OCI-LY3 (cell line): ENCODE data around the gene FOXD2.

ENCODE experiments used
- H2AFZ ChIP-seq: fragments of 200-600, 300-600 bp; shearing (Covaris generic); 2 replicates; pipeline ENCODE4 v1.6.0; 2014; ENCODE audit warnings: antibody characterized with exemption, low read depth, low read length
- H3K27ac ChIP-seq: fragments of 200-600, 300-600 bp; sonication (generic); 2 replicates; pipeline ENCODE4 v1.5.1; 2014; ENCODE audit warnings: mild to moderate bottlenecking, low read length, moderate library complexity, mixed read lengths
- H3K27me3 ChIP-seq: fragments of 200-600, 300-600 bp; sonication (generic); 2 replicates; pipeline ENCODE4 v1.6.1; 2014; ENCODE audit warnings: low read depth, low read length, mixed read lengths
- H3K36me3 ChIP-seq: fragments of 200-600, 300-600 bp; sonication (generic); replicated peaks from 2 replicates; pipeline ENCODE3; 2014; ENCODE audit warnings: low read depth, low read length, mixed read lengths
- H3K4me1 ChIP-seq: fragments of 300-600, 200-600 bp; sonication (generic); 2 replicates; pipeline ENCODE4 v1.6.1; 2014; ENCODE audit warnings: low read length, mixed read lengths
- H3K4me2 ChIP-seq: fragments of 200-600, 300-600 bp; sonication (generic); 2 replicates; pipeline ENCODE4 v1.6.1; 2014; ENCODE audit warnings: low read length, mixed read lengths
- H3K4me3 ChIP-seq: fragments of 300-600, 200-600 bp; sonication (generic); 2 replicates; pipeline ENCODE4 v1.5.1; 2014; ENCODE audit warnings: antibody characterized with exemption, mild to moderate bottlenecking, low read length, moderate library complexity
- H3K79me2 ChIP-seq: fragments of 300-600, 200-600 bp; shearing (Covaris generic); 2 replicates; pipeline ENCODE4 v1.6.1; 2014; ENCODE audit warnings: mild to moderate bottlenecking, low read length, mixed read lengths
- H3K9ac ChIP-seq: fragments of 300-600, 200-600 bp; shearing (Covaris generic); 2 replicates; pipeline ENCODE4 v1.6.0; 2014; ENCODE audit warnings: mild to moderate bottlenecking, low read length, moderate library complexity
- H3K9me3 ChIP-seq: fragments of 200-600, 300-600 bp; shearing (Covaris generic); 2 replicates; pipeline ENCODE4 v1.6.1; 2014; ENCODE audit warnings: low read length, mixed read lengths; ENCODE audit not compliant: insufficient read depth
- H4K20me1 ChIP-seq: fragments of 200-600, 300-600 bp; sonication (generic); 2 replicates; pipeline ENCODE4 v1.6.1; 2016; ENCODE audit warnings: low read length, mixed read lengths; ENCODE audit not compliant: insufficient read depth
- EZH2phosphoT487 ChIP-seq: fragments of 200-600 bp; shearing (Covaris generic); IDR thresholded peaks from 2 replicates; pipeline ENCODE4 v1.6.1; 2018; ENCODE audit warnings: antibody characterized with exemption, mixed run types, low read depth
- TF ChIP-seq, protein P1 (sequence below): fragments of 200-600, 300-600 bp; sonication (generic); IDR thresholded peaks from 2 replicates; pipeline ENCODE4 v1.5.1; 2014; ENCODE audit warnings: antibody characterized with exemption, low read length, low read depth

Gene FOXD2

DNA sequence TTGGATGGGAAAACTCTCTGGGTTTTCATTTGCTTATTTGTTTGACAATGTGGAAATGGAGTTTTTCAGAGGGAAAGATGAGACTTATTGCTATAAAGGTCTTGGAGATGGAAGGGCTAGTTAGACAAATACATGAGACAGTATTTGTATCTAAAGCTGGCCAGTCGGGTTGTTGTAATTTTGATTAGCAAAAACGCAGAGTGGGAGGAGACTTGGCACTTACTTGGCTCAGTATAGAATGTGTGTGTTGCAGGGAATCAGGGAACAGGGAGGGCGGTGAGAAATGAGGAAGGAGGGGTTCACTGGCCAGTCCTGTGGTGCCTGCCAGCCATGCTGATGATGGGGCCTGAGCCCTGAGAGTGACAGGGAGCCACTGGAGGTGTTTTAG, 27.8 kb upstream of the FOXD2 start:
- Histone ChIP-seq H4K20me1 (no peaks in the 10 kb centered on the region), H3K27ac (no peak overlapping the region), H3K79me2 (no peaks in the 10 kb centered on the region), H2AFZ (no peak overlapping the region), H3K9me3 (no peaks in the 10 kb centered on the region), H3K9ac (no peak overlapping the region), H3K4me2 (no peak overlapping the region), H3K27me3 (no peaks in the 10 kb centered on the region), H3K4me1 (no peaks in the 10 kb centered on the region), H3K36me3 (no peaks in the 10 kb centered on the region), H3K4me3 (no peak overlapping the region)
- TF ChIP-seq EZH2phosphoT487: no peak
- TF ChIP-seq, protein P1, sequence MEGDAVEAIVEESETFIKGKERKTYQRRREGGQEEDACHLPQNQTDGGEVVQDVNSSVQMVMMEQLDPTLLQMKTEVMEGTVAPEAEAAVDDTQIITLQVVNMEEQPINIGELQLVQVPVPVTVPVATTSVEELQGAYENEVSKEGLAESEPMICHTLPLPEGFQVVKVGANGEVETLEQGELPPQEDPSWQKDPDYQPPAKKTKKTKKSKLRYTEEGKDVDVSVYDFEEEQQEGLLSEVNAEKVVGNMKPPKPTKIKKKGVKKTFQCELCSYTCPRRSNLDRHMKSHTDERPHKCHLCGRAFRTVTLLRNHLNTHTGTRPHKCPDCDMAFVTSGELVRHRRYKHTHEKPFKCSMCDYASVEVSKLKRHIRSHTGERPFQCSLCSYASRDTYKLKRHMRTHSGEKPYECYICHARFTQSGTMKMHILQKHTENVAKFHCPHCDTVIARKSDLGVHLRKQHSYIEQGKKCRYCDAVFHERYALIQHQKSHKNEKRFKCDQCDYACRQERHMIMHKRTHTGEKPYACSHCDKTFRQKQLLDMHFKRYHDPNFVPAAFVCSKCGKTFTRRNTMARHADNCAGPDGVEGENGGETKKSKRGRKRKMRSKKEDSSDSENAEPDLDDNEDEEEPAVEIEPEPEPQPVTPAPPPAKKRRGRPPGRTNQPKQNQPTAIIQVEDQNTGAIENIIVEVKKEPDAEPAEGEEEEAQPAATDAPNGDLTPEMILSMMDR: no peak

DNA sequence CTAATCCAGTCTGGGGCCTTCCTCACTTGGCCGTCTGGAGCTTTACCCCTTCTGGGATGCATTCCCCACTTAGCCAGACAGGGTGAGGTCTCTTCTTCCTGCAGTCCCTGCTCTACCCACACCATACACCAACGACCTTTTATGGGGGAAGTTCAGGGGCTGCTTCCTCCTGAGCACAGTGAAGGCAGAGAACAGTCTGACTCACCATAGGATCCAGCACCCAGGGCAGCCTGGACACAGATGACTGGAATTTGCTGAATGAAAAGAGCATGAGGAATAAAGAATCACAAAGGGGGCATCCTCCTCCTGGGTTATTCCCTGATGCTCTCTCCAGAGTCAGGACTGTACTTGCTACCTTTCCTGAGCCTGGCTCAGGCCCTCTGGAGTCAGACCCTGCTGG, 26.4 kb upstream of the FOXD2 start:
- no peak overlapping the region for H3K9ac ChIP-seq
- H4K20me1 ChIP-seq: no peaks in the 10 kb centered on the region
- H3K4me3 ChIP-seq: no peak overlapping the region
- H3K27me3 ChIP-seq: no peaks in the 10 kb centered on the region
- no peak overlapping the region for H3K4me2 ChIP-seq
- H3K9me3 ChIP-seq: no peaks in the 10 kb centered on the region
- H3K27ac ChIP-seq: no peak overlapping the region
- TF ChIP-seq, protein P1: no peak
- TF ChIP-seq EZH2phosphoT487: no peak
- no peaks in the 10 kb centered on the region for H3K79me2 ChIP-seq
- no peak overlapping the region for H2AFZ ChIP-seq
- H3K4me1 ChIP-seq: no peaks in the 10 kb centered on the region
- no peaks in the 10 kb centered on the region for H3K36me3 ChIP-seq

DNA sequence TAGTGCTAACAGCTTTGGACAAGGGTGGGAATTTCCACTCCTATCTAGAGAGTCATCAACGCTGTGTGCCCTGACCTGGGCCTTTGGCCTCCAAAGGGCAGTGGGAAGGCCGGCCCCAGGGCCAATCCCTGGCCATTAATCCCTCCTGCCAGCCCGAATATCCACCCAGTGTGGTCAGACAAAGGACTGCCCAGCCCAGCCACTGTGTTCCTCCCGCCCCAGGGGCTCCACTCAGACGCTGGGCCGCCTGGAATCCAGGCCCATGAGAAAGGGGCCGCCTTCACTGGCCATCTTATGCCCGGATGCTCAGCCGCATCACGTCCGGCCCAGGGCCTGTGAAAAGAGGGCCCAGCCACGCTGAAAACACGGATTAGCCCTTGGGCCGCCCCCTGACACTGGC, 25.4 kb upstream of the FOXD2 start:
- TF ChIP-seq EZH2phosphoT487: no peak
- TF ChIP-seq, protein P1: no peak
- H3K4me3 ChIP-seq: no peak overlapping the region
- no peaks in the 10 kb centered on the region for H3K9me3 ChIP-seq
- no peaks in the 10 kb centered on the region for H3K27me3 ChIP-seq
- H3K27ac ChIP-seq: no peak overlapping the region
- H4K20me1 ChIP-seq: no peaks in the 10 kb centered on the region
- no peak overlapping the region for H3K4me2 ChIP-seq
- H2AFZ ChIP-seq: no peak overlapping the region
- no peak overlapping the region for H3K9ac ChIP-seq
- no peaks in the 10 kb centered on the region for H3K4me1 ChIP-seq
- no peaks in the 10 kb centered on the region for H3K79me2 ChIP-seq
- no peaks in the 10 kb centered on the region for H3K36me3 ChIP-seq

DNA sequence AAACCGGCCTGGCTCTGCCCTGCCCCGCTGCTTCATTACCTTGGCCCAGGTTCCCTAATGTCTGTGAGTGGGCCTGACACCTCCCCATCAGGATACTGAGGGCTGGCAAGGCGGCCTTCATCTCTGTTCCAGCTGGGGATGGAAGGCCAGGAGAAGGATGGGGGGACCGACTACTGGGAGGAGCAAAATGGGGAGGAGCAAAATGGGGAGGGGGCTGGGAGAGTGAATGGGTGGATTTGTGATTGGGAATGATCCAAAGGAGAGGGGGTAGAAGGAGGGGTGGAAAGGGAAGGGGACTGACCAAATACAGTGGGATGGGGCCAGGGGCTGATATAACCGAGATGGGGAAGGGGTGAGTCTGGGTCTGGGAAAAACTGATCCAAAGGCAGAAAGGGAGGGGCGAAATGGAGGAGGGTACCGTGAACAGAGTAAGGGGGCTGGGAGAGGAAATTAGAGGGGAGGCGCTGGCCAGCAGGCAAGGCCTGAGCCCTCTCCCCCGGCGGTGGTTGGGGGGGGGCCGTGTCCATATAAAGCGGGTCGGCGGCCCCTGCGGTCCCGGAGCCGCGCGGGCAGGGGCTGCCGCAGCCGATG, 22.0 kb upstream of the FOXD2 start, which contains the start of gene FOXE3:
Gene FOXE3 (plus strand): TSS at position 558 of the 591 bp plus-strand sequence. CDS start 31 bp downstream, at position 589.
- Histone ChIP-seq H2AFZ (no peak within 1 kb of the TSS), H3K27ac (no peak within 1 kb of the TSS), H3K4me3 (no peak within 1 kb of the TSS), H3K36me3 (no peaks in the 10 kb centered on the region), H3K9ac (no peak within 1 kb of the TSS), H3K4me1 (no peaks in the 10 kb centered on the region), H4K20me1 (no peaks in the 10 kb centered on the region), H3K79me2 (no peaks in the 10 kb centered on the region), H3K4me2 (no peak within 1 kb of the TSS), H3K27me3 (no peaks in the 10 kb centered on the region), H3K9me3 (no peaks in the 10 kb centered on the region)
- TF ChIP-seq, protein P1: no peak
- no peak for TF ChIP-seq EZH2phosphoT487
